Fibroblast of skin of left quadriceps (primary cell): ENCODE results near the gene PHLPP2.
"Not testable (repeated sequence)": the region's sequence is repeated elsewhere in the genome, so short reads cannot be mapped to it uniquely, and the experiment has no call there.

Experiments
- DNase-seq, 2 experiments: peaks; one replicate each; pipeline ENCODE4 v3.0.0-alpha.2; 2013; ENCODE audit warnings: low read depth in 2 of 2

Gene PHLPP2

GRCh38 chr16:71625113-71625850 is 99.2 kb downstream of the PHLPP2 start:
- DNase-seq: no peak

DNA sequence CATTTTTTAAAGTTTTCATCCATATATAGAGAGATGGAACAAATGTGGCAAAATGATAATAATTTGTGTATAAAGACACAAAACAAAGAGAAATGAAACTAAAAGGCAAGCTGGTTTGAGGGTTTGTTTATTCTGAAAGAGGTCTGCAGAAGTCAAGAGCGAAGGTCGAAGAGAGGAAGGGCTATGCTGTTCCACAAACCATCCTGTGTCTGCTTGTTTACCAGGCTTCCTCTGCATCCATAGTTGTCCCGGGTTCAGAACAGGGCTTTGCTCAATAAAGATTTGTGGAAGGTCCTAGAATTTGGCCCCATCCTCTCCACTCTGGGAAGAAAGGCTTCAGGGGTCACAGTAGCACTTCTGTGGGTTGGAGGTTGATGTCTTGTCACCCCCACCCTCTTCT is 100.9 kb downstream of the PHLPP2 start:
- DNase-seq: no peak

GRCh38 chr16:71622088-71622487 is 102.4 kb downstream of the PHLPP2 start:
- no peak for DNase-seq

DNA sequence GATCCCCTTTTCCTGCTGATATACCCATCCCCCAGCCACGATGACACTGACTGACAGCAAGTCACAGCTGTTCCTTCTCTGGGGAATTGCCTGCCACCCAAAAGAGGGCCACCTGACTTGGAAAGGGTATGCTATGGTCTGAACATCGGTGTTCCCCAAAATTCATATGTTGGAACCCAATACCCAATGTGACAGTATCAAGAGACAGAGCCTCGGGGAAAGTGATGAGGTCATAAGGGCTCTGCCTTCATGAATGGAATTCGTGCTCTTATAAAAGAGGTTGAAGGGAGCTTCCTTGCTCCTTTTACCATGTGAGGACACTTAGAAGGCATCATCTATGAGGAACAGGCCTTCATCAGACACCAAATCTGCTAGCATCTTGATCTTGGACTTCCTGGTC is 106.1 kb downstream of the PHLPP2 start:
- no peak for DNase-seq

DNA sequence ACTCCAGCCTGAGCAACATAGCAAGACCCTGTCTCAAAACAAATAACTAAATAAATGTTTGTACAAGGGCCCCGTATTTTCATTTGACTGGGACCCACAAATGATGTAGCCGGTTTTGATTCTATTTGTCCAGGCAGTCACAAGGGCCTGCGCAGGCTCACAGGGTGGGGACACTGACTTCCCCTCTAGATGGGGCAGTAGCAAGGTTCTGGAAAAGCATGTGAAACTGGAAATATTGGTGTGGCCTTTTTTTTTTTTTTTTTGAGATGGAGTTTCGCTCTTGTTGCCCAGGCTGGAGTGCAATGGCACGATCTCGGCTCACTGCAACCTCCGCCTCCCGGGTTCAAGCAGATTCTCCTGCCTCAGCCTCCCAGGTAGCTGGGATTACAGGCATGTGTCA is 109.5 kb downstream of the PHLPP2 start:
- DNase-seq: not testable (repeated sequence)

- peak; percentile 14 to 16 for DNase-seq
Observed at GRCh38 chr16:71610936-71611871, 113.3 kb downstream of the PHLPP2 start.

DNA sequence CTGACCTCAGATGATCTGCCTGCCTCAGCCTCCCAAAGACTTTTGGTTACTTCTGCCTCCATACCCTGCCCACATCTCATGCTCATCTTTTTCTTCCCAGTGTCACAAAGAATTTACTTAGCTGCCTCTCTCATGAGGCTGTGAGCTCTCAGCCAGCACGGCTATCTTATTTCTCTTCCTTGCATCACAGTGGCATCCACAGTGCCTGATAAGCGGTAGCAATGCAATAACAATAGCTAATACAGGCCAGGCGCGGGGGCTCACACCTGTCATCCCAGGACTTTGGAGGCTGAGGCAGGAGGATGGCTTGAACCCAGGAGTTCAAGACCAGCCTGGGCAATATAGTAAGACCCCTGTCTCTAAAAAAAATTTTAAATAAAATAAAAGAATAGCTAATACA is 114.1 kb downstream of the PHLPP2 start:
- DNase-seq: no peak

DNA sequence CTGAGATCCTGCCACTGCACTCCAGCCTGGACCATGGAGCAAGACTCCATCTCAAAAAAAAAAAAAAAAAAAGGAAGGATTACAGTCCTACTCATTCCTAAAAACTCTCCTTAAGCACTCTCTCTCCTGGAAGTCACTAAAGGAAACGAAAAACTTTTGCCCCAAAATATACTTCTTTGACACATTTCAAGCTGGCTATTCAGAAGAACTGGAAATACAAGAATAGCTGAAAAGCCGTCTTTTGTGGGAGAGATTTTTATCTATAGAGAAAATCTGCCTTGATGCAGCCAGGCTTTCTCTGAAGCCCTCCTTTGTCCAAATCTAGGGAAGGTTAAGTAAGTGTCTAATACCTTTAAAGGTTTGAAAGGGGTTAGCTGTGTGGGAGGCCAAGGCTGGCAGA is 115.4 kb downstream of the PHLPP2 start:
- DNase-seq: no peak

DNA sequence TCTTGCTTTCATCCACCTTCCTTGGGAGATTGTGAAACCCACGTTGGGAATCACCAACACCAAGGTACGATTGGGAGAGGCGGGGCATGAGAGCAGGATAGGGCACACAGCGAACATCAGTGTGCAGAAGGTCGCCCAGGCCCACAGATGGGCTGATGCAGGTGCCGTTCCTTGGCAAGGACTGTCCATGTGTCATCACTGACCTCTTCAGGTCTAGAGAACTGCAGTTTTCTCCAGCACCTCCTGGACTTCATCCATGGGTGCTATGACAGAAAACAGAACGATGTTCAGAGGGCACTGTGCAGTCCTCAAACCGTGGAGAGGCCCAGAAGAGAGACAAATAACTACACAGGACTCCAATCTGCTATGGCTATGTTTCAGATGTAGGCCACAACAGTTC is 123.7 kb downstream of the PHLPP2 start:
- DNase-seq: no peak

DNA sequence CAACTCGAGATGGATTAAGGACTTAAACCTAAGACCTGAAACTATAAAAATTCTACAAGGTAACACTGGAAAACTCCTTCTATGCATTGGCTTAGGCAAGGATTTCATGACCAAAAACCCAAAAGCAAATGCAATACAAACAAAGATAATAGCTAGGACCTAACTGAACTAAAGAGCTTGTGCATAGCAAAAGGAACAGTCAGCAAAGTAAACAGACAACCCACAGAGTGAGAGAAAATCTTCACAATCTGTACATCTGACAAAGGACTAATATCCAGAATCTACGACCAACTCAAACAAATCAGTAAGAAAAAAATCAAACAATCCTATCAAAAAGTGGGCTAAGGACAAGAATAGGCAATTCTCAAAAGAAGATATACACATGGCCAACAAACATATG is 126.1 kb downstream of the PHLPP2 start:
- not testable (repeated sequence) for DNase-seq

DNA sequence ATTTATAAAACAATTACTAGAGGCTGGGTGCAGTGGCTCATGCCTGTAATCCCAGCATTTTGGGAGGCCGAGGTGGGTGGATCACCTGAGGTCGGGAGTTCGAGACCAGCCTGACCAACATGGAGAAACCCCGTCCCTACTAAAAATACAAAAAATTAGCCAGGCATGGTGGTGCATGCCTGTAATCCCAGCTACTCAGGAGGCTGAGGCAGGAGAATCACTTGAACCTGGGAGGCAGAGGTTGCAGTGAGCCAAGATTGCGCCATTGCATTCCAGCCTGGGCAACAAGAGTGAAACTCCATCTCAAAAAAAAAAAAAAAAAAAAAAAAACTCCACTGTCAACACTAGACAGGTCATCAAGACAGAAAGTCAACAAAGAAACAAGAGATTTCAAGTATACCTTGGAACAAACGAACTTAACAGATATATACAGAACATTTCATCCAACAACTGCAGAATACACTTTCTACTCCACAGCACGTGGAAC is 129.1 kb downstream of the PHLPP2 start:
- DNase-seq: not testable (repeated sequence)
